Panc1 (cell line): Measurements from ENCODE around the gene ZNF792. TPM values are rescaled to one million over a fixed set of nuclear protein-coding genes. Genes with fewer than 3 reads are reported as not detected.

Source experiments
- ATAC-seq: fragments of 200-7000 bp; cut with Tn5 transposase; 2 replicates; pipeline ENCODE4 v1.9.1; 2020; ENCODE audit warnings: mild to moderate bottlenecking, moderate library complexity
- BruUV-seq: library from RNA; stranded (reverse); fragments of 400-500 nt; replicated peaks from 2 replicates; lab custom pipeline; 2021; lab: Mats Ljungman, UMichigan
- CTCF ChIA-PET: fragments of 300-600 bp; sonication (Branson Sonifier 250); formaldehyde crosslinking; loops from one replicate; lab custom pipeline; 2022; ENCODE audit warnings: antibody characterized with exemption; lab: Charles Lee
- POLR2A ChIA-PET: fragments of 300-600 bp; sonication (Branson Sonifier 250); formaldehyde crosslinking; loops from one replicate; lab custom pipeline; 2022; ENCODE audit warnings: antibody characterized with exemption; lab: Charles Lee
- DNase-seq: peaks from one replicate; pipeline ENCODE4 v3.0.0-alpha.2; 2010; ENCODE audit warnings: low read depth, low spot score
- H3K27ac ChIP-seq: 2 replicates; pipeline ENCODE4 v1.5.1; 2011; ENCODE audit warnings: mild to moderate bottlenecking, low read length, inconsistent platforms
- H3K27me3 ChIP-seq: fragments of 200-500 bp; sonication (Bioruptor generic); 2 replicates; pipeline ENCODE4 v1.6.0; 2014; ENCODE audit warnings: low read length, inconsistent platforms; ENCODE audit not compliant: control insufficient read depth, insufficient read depth
- H3K36me3 ChIP-seq: fragments of 200-500 bp; sonication (Bioruptor generic); 2 replicates; pipeline ENCODE4 v1.5.1; 2014; ENCODE audit warnings: inconsistent platforms, mild to moderate bottlenecking, low read length, moderate library complexity; ENCODE audit not compliant: control insufficient read depth, insufficient read depth
- H3K4me1 ChIP-seq: 2 replicates; pipeline ENCODE4 v1.5.1; 2011; ENCODE audit warnings: inconsistent platforms, mild to moderate bottlenecking, low read length, moderate library complexity; ENCODE audit not compliant: control insufficient read depth, insufficient read depth
- H3K4me3 ChIP-seq, 2 experiments: 2 replicates each; pipeline ENCODE4 v1.5.1; 2011 to 2012; ENCODE audit warnings: low read depth in 2 of 2, low read length in 2 of 2, mild to moderate bottlenecking in 2 of 2, inconsistent platforms in 1 of 2, moderate library complexity in 1 of 2
- H3K9me3 ChIP-seq: fragments of 200-500 bp; sonication (Bioruptor generic); 2 replicates; pipeline ENCODE4 v1.5.1; 2014; ENCODE audit warnings: low read depth, mild to moderate bottlenecking, inconsistent platforms, low read length, moderate library complexity; ENCODE audit not compliant: control insufficient read depth, insufficient read depth
- POLR2AphosphoS5 ChIP-seq: IDR thresholded peaks from 2 replicates; pipeline ENCODE4 v1.6.1; 2012; ENCODE audit warnings: mild to moderate bottlenecking, low read depth, low read length, moderate library complexity
- SIN3A ChIP-seq: IDR thresholded peaks from 2 replicates; pipeline ENCODE4 v1.6.1; 2012; ENCODE audit warnings: low read depth, mild to moderate bottlenecking, low read length, moderate library complexity, borderline replicate concordance; ENCODE audit not compliant: insufficient read depth
- TCF7L2 ChIP-seq: IDR thresholded peaks from 2 replicates; pipeline ENCODE4 v1.6.1; 2011; ENCODE audit warnings: mild to moderate bottlenecking, low read depth, low read length, inconsistent platforms
- in situ Hi-C: cut with HindIII; loops from 2 replicates; pipeline ENCODE4 v1.10.0; 2016; ENCODE audit warnings: low sequenced_read_pairs, low pct_unique_long_range_greater_than_20kb
- intact Hi-C: fragments of 100-400 bp; cut with micrococcal nuclease; formaldehyde crosslinking; loops from one replicate; pipeline ENCODE4 v1.10.0; 2022; ENCODE audit not compliant: unreplicated experiment
- total RNA-seq: library from RNA; stranded (reverse); gene quantifications from one replicate; pipeline ENCODE4 v1.2.1, GENCODE V29; 2021; ENCODE audit not compliant: unreplicated experiment
- TF ChIP-seq, protein P1 (sequence below), 2 experiments: IDR thresholded peaks; 2 replicates each; pipeline ENCODE4 v1.6.1; 2011 to 2012; ENCODE audit warnings: low read depth in 2 of 2, control low read depth in 1 of 2, low read length in 1 of 2, mild to moderate bottlenecking in 1 of 2, moderate library complexity in 1 of 2; ENCODE audit not compliant: insufficient read depth in 1 of 2
- TF ChIP-seq, protein P2 (sequence below): fragments of 450-650 bp; IDR thresholded peaks from 2 replicates; pipeline ENCODE4 v1.5.1; 2017; ENCODE audit warnings: mild to moderate bottlenecking

Gene ZNF792
- total RNA-seq, 1 experiment from 2014 or later: 1.8 TPM

DNA sequence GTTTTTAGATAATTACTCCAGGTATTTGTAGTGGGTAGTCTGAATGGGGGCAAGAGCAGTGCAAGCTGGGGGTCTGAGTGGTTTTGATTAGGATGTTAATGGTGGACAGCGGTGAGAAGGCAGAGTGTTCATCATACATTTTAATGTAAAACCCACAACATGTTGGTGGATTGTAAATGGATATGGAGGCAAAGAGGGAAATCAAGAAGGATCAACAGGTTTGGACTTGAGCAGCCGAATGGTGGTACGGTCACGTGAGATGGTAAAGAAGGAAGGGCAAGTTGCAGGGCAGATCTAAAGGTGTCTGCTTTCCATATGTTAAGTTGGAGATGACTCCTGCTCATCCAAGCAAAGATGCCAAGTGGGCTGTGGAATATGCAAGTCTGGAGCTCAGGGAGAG is 27.8 kb downstream of the ZNF792 start:
- no peaks in the 10 kb centered on the region for H3K4me1 ChIP-seq
- H3K27me3 ChIP-seq: no peaks in the 10 kb centered on the region
- H3K36me3 ChIP-seq: no peaks in the 10 kb centered on the region
- H3K9me3 ChIP-seq: peaks cover 7% of the 10 kb centered on the region; the same call in 1 of the 2 replicates
- TF ChIP-seq SIN3A (no peak), POLR2AphosphoS5 (no peak), TCF7L2 (no peak)
- TF ChIP-seq, protein P1, sequence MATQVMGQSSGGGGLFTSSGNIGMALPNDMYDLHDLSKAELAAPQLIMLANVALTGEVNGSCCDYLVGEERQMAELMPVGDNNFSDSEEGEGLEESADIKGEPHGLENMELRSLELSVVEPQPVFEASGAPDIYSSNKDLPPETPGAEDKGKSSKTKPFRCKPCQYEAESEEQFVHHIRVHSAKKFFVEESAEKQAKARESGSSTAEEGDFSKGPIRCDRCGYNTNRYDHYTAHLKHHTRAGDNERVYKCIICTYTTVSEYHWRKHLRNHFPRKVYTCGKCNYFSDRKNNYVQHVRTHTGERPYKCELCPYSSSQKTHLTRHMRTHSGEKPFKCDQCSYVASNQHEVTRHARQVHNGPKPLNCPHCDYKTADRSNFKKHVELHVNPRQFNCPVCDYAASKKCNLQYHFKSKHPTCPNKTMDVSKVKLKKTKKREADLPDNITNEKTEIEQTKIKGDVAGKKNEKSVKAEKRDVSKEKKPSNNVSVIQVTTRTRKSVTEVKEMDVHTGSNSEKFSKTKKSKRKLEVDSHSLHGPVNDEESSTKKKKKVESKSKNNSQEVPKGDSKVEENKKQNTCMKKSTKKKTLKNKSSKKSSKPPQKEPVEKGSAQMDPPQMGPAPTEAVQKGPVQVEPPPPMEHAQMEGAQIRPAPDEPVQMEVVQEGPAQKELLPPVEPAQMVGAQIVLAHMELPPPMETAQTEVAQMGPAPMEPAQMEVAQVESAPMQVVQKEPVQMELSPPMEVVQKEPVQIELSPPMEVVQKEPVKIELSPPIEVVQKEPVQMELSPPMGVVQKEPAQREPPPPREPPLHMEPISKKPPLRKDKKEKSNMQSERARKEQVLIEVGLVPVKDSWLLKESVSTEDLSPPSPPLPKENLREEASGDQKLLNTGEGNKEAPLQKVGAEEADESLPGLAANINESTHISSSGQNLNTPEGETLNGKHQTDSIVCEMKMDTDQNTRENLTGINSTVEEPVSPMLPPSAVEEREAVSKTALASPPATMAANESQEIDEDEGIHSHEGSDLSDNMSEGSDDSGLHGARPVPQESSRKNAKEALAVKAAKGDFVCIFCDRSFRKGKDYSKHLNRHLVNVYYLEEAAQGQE (IDR thresholded peaks at IDR 0.05; ENCODE audit: insufficient read depth in 1 of 2, low read depth in 2 of 2, low read length in 1 of 2): no peak
- TF ChIP-seq, protein P2, sequence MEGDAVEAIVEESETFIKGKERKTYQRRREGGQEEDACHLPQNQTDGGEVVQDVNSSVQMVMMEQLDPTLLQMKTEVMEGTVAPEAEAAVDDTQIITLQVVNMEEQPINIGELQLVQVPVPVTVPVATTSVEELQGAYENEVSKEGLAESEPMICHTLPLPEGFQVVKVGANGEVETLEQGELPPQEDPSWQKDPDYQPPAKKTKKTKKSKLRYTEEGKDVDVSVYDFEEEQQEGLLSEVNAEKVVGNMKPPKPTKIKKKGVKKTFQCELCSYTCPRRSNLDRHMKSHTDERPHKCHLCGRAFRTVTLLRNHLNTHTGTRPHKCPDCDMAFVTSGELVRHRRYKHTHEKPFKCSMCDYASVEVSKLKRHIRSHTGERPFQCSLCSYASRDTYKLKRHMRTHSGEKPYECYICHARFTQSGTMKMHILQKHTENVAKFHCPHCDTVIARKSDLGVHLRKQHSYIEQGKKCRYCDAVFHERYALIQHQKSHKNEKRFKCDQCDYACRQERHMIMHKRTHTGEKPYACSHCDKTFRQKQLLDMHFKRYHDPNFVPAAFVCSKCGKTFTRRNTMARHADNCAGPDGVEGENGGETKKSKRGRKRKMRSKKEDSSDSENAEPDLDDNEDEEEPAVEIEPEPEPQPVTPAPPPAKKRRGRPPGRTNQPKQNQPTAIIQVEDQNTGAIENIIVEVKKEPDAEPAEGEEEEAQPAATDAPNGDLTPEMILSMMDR: no peak
- intact Hi-C loops: no loop called here
- POLR2A ChIA-PET: no interaction called here
- no peak overlapping the region for H3K27ac ChIP-seq
- no peak for DNase-seq
- no TSS peak for BruUV-seq
- CTCF ChIA-PET: no interaction called here
- in situ Hi-C loops: no loop called here
- H3K4me3 ChIP-seq: no peak overlapping the region
- no peak for ATAC-seq

DNA sequence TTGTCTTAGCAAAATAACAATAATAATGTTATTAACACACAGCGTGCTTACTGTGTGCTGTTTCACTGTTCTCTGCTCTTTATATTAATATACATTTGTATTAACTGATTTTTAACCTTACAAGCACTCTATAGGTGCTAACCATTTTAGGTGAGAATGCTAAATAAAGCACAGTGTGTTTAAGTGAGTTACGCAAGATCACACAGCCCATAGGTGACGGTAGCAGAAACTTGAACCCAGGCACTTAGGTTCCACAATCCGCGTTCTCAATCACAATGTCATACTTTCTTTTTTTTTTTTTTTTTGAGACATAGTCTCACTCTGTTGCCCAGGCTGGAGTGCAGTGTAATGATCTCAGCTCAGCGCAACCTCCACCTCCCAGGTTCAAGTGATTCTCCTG is 31.5 kb downstream of the ZNF792 start:
- Histone ChIP-seq H3K27ac (no peak overlapping the region), H3K27me3 (no peaks in the 10 kb centered on the region), H3K4me1 (no peaks in the 10 kb centered on the region), H3K36me3 (no peaks in the 10 kb centered on the region), H3K4me3 (no peak overlapping the region), H3K9me3 (no peaks in the 10 kb centered on the region)
- in situ Hi-C loops (no loop called here), intact Hi-C loops (no loop called here)
- CTCF ChIA-PET: no interaction called here
- no peak for ATAC-seq
- BruUV-seq: no TSS peak
- DNase-seq: no peak
- TF ChIP-seq, protein P1 (IDR thresholded peaks at IDR 0.05; ENCODE audit: insufficient read depth in 1 of 2, low read depth in 2 of 2, low read length in 1 of 2): no peak
- TF ChIP-seq POLR2AphosphoS5: no peak
- TF ChIP-seq, protein P2: no peak
- no peak for TF ChIP-seq TCF7L2
- no peak for TF ChIP-seq SIN3A
- POLR2A ChIA-PET: no interaction called here
